Uterus (tissue), 4 donors: ENCODE measurements around the gene LINGO1. TPM values are rescaled to one million over a fixed set of nuclear protein-coding genes. Genes with fewer than 3 reads are reported as not detected.

Experiments
- DNase-seq, 2 donors: peaks; one replicate each; pipeline ENCODE4 v3.0.0-alpha.2; 2019 to 2020
- H3K27ac ChIP-seq, 2 donors: fragments of 200-600 bp; sonication (generic); 1 replicate in 1 of 2; 2 replicates in 1 of 2; pipeline ENCODE4 v1.5.1; 2016 to 2018
- H3K27me3 ChIP-seq, 2 donors: fragments of 200-600 bp; sonication (generic); one replicate each; pipeline ENCODE4 v1.5.1; 2018 to 2019; ENCODE audit warnings: control low read depth in 1 of 2
- H3K36me3 ChIP-seq, 2 donors: fragments of 200-600 bp; sonication (generic); one replicate each; pipeline ENCODE4 v1.5.1; 2019; ENCODE audit warnings: control low read depth in 1 of 2
- H3K4me1 ChIP-seq, 2 donors: fragments of 200-600 bp; sonication (generic); one replicate each; pipeline ENCODE4 v1.5.1; 2018 to 2019; ENCODE audit warnings: control low read depth in 1 of 2
- H3K4me3 ChIP-seq, 2 donors: fragments of 200-600 bp; sonication (generic); 1 replicate in 1 of 2; 2 replicates in 1 of 2; pipeline ENCODE4 v1.5.1; 2018 to 2019; ENCODE audit warnings: mild to moderate bottlenecking in 1 of 2
- H3K9me3 ChIP-seq, 2 donors: fragments of 200-600 bp; sonication (generic); one replicate each; pipeline ENCODE4 v1.5.1; 2019; ENCODE audit warnings: control low read depth in 1 of 2
- POLR2A ChIP-seq, 2 donors: fragments of 450-650 bp; IDR thresholded peaks; one replicate each; pipeline ENCODE4 v1.6.1; 2016; ENCODE audit warnings: antibody characterized with exemption in 2 of 2, mild to moderate bottlenecking in 1 of 2, moderate library complexity in 1 of 2
- intact Hi-C: fragments of 100-400 bp; cut with DNase I; formaldehyde crosslinking; loops from one replicate; pipeline ENCODE4 v1.15.1; 2023; ENCODE audit warnings: low total_unique reads
- total RNA-seq, 4 donors: library from RNA; depleted of rRNA in 3 of 4; stranded (reverse); fragments of >200 nt in 3 of 4; gene quantifications; one replicate each; pipeline versions ENCODE4 v1.1.0 to v1.2.4, GENCODE V29; 2014 to 2023
- TF ChIP-seq, protein P1 (sequence below), 4 experiments: fragments of 200-600 bp in 2 of 4; fragments of 450-650 bp in 2 of 4; sonication (generic) in 2 of 4; IDR thresholded peaks; one replicate each; pipeline ENCODE4 v1.5.1; 2016 to 2019; ENCODE audit warnings: antibody characterized with exemption in 4 of 4, mild to moderate bottlenecking in 2 of 4, moderate library complexity in 1 of 4
- donor health status: DM: yes; HTN: yes; CAD: no.

Gene LINGO1
- total RNA-seq, 4 donors from 2014 or later, result 0.26 to 9.6 (median 8.4) TPM; not detected in 1

DNA sequence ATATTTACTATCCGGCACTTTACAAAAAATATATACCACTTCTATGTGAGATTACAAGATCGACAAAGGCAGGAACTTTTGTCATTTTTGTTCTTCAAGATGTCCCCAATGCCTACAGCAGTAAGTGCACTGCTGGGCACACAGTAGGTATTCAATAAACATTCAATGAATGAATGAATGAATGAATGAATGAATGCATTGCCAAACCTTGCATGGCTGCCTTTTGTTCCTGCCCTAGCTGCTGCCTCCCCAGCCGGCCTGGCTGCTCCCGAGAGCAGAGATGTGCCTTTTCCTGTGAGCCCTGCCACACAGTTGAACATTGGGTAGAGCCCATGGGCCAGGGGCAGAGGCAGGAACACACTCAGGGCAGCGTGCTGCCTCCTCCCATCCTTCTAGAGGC is 37.5 kb downstream of the LINGO1 start:
- intact Hi-C loops, result no loop called here
- H3K27ac ChIP-seq, result no peak overlapping the region
- TF ChIP-seq, protein P1, sequence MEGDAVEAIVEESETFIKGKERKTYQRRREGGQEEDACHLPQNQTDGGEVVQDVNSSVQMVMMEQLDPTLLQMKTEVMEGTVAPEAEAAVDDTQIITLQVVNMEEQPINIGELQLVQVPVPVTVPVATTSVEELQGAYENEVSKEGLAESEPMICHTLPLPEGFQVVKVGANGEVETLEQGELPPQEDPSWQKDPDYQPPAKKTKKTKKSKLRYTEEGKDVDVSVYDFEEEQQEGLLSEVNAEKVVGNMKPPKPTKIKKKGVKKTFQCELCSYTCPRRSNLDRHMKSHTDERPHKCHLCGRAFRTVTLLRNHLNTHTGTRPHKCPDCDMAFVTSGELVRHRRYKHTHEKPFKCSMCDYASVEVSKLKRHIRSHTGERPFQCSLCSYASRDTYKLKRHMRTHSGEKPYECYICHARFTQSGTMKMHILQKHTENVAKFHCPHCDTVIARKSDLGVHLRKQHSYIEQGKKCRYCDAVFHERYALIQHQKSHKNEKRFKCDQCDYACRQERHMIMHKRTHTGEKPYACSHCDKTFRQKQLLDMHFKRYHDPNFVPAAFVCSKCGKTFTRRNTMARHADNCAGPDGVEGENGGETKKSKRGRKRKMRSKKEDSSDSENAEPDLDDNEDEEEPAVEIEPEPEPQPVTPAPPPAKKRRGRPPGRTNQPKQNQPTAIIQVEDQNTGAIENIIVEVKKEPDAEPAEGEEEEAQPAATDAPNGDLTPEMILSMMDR (IDR thresholded peaks at IDR 0.05), result no peak
- TF ChIP-seq POLR2A (IDR thresholded peaks at IDR 0.05), result no peak
- H3K27me3 ChIP-seq, result no peaks in the 10 kb centered on the region
- no peak for DNase-seq
- H3K4me3 ChIP-seq, result no peak overlapping the region
- no peaks in the 10 kb centered on the region for H3K36me3 ChIP-seq
- H3K9me3 ChIP-seq, result no peaks in the 10 kb centered on the region
- no peaks in the 10 kb centered on the region for H3K4me1 ChIP-seq

DNA sequence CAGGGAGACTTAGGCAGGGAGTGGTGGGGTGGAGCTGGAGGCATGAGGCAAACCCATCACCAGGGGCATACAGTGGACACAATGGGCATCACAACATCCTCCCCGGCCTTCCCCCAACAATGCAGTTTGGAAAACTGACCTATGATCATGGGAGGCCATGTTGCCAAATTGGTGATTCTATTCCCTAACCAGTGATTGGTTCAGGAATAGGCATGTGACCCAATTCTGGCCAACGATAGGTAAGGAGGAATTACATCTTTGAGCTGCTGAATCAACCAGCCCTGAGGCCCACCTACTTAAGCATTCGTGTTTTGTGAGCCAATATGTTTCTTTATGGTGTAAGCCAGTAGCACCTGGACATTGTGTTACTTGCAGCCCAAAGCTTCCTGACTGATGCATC is 40.0 kb downstream of the LINGO1 start:
- no peaks in the 10 kb centered on the region for H3K9me3 ChIP-seq
- H3K36me3 ChIP-seq, result no peaks in the 10 kb centered on the region
- H3K27ac ChIP-seq, result no peak overlapping the region
- no peak for TF ChIP-seq POLR2A (IDR thresholded peaks at IDR 0.05)
- TF ChIP-seq, protein P1 (IDR thresholded peaks at IDR 0.05), result no peak
- no peak overlapping the region for H3K4me3 ChIP-seq
- DNase-seq, result no peak
- no peaks in the 10 kb centered on the region for H3K4me1 ChIP-seq
- intact Hi-C loops, result no loop called here
- no peaks in the 10 kb centered on the region for H3K27me3 ChIP-seq

DNA sequence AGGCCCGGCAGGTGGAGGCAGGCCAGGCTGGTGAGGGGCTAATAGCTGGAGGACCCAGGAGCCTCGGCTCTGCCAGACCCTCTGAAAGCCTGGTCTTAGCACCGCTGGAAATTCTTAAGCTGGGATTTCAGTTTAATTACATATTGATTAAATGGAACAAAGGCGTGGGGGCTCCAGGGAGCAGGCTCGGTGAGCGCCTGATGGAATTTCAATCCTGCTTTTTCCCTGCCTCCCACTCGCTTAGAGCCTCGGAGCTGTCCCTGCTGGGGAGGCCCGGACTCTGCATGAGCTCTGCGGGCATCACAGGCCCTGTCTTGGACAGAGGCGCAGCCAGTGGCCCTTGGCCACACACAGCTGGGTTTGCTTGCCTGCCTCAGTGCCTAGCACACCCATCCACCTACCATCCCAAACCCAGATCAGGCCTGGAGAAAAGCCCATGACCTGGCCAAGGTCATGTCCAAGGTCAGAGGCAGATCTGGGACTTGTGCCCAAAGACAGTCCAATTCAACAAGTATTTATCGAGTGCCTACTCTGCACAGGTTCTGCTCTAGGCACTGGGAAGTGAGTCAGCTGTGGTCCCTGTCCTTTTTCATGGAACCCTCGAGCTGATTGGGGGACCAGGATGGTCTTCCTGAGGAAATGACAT is 40.6 kb downstream of the LINGO1 start:
- no peaks in the 10 kb centered on the region for H3K9me3 ChIP-seq
- DNase-seq, result no peak
- no peaks in the 10 kb centered on the region for H3K4me1 ChIP-seq
- no peaks in the 10 kb centered on the region for H3K36me3 ChIP-seq
- TF ChIP-seq, protein P1 (IDR thresholded peaks at IDR 0.05), result no peak
- TF ChIP-seq POLR2A (IDR thresholded peaks at IDR 0.05), result no peak
- intact Hi-C loops, result no loop called here
- no peaks in the 10 kb centered on the region for H3K27me3 ChIP-seq
- H3K27ac ChIP-seq, result no peak overlapping the region
- H3K4me3 ChIP-seq, result no peak overlapping the region

DNA sequence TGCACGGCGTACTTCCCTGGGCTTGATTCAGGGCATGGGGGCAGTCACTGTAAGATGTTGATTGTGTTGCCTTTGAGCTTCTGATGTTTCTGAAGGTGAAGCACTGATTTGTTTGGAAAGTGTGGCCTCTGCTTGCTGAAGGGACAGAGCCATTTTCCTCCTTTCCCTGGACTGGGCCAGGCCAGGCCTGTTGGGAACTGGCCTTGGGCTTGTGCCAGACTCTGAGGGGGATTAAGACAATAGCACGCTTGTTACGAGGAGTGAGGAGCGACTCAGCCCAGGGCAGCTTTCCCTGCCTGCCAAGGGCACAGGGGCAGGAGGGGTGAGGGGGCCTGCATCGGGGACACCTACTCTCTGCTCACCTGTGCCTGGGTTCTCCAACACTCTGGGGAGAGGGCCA is 42.9 kb downstream of the LINGO1 start:
- Histone ChIP-seq H3K4me3 (no peak overlapping the region), H3K36me3 (no peaks in the 10 kb centered on the region), H3K4me1 (no peaks in the 10 kb centered on the region), H3K27me3 (no peaks in the 10 kb centered on the region), H3K9me3 (no peaks in the 10 kb centered on the region), H3K27ac (no peak overlapping the region)
- DNase-seq, result no peak
- intact Hi-C loops, result no loop called here
- TF ChIP-seq, protein P1 (IDR thresholded peaks at IDR 0.05), result no peak
- TF ChIP-seq POLR2A (IDR thresholded peaks at IDR 0.05), result no peak

DNA sequence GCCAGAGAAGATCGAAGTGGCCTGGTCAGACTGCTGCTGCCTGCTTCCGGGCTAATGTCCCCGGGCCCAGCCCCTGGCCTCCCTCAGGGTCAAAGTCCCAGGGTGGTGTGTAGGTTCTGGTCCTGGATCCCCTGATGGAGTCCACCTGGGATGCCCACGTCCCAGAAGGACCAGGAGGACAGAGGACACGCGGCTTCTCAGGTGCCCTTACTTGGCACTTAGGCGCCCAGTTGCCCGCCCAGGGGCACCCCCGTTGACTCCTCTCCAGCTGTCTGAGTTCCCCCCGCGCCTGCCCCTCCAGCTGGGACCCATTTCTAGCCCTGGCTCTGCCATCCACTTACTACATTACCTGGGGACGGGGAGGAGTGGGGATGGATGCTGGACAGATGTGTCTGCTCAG is 44.6 kb downstream of the LINGO1 start:
- TF ChIP-seq, protein P1 (IDR thresholded peaks at IDR 0.05), result no peak
- intact Hi-C loops, result no loop called here
- no peaks in the 10 kb centered on the region for H3K36me3 ChIP-seq
- no peak overlapping the region for H3K27ac ChIP-seq
- no peaks in the 10 kb centered on the region for H3K4me1 ChIP-seq
- no peaks in the 10 kb centered on the region for H3K27me3 ChIP-seq
- no peaks in the 10 kb centered on the region for H3K9me3 ChIP-seq
- no peak for DNase-seq
- no peak overlapping the region for H3K4me3 ChIP-seq
